Mucosa of gallbladder (tissue), 1 donor: Measurements from ENCODE around the gene OR4F3. TPM values are rescaled to one million over a fixed set of nuclear protein-coding genes. Genes with fewer than 3 reads are reported as not detected.
"Not testable (repeated sequence)": the region's sequence is repeated elsewhere in the genome, so short reads cannot be mapped to it uniquely, and the experiment has no call there.

Experiments
- DNase-seq: peaks from one replicate; pipeline ENCODE4 v3.0.0-alpha.2; 2020; ENCODE audit warnings: low spot score
- total RNA-seq: library from RNA; stranded (reverse); gene quantifications from one replicate; pipeline ENCODE4 v1.2.1, GENCODE V29; 2021
- donor health status: DM: no; HTN: no; CAD: no.

OR4F3 gene
- total RNA-seq, result not detected

- not testable (repeated sequence) for DNase-seq
Measured at GRCh38 chr5:181366968-181367367, at the start of gene OR4F3. Gene OR4F3 (plus strand): TSS chr5:181367268.

Other genes starting within 250 kb of the OR4F3 start
- gene OR2V1, start 236.1 kb upstream of the OR4F3 start, total RNA-seq, result not detected
- gene OR2V2, start 219.7 kb upstream of the OR4F3 start, total RNA-seq, result not detected
- 1.2 TPM for gene TRIM7, start 162.1 kb upstream of the OR4F3 start, total RNA-seq
- 47.6 TPM for gene TRIM41, start 144.0 kb upstream of the OR4F3 start, total RNA-seq
- 1,033 TPM for gene RACK1, start 123.4 kb upstream of the OR4F3 start, total RNA-seq
- gene TRIM52, start 106.1 kb upstream of the OR4F3 start, total RNA-seq, result 22.8 TPM